Activated CD8-positive, alpha-beta memory T cell treated with anti-CD3 and anti-CD28 coated beads for 48 hours (primary cell): ENCODE measurements around the gene LAMC2.
"Not testable (repeated sequence)": the region's sequence is repeated elsewhere in the genome, so short reads cannot be mapped to it uniquely, and the experiment has no call there.

Experiments used
- DNase-seq, 3 experiments: peaks; one replicate each; pipeline ENCODE4 v3.0.0-alpha.2; 2020; ENCODE audit warnings: low read depth in 2 of 3, low spot score in 2 of 3

LAMC2 gene

GRCh38 chr1:183236158-183236725, 50.2 kb downstream of the LAMC2 start:
- no peak for DNase-seq

GRCh38 chr1:183237046-183237445, 51.0 kb downstream of the LAMC2 start:
- DNase-seq, result no peak

- DNase-seq, result no peak
These were observed 52.0 kb downstream of the LAMC2 start for GRCh38 chr1:183238071-183238470.

- DNase-seq, result no peak
These were observed 53.2 kb downstream of the LAMC2 start for GRCh38 chr1:183239220-183239742.

GRCh38 chr1:183239793-183240525, 53.9 kb downstream of the LAMC2 start:
- no peak for DNase-seq

DNA sequence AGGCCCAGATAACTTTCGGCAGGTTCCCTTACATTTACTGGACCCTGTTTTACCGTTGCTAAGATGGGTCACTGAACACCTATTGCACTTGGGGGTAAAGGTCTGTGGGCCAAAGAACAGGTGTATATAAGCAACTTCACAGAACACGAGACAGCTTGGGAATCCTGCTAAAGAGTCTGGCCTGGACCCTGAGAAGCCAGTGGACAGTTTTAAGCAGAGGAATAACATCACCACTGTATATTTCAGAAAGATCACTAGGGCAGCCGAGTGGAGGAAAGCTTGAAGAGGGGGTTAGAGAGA, 54.4 kb downstream of the LAMC2 start:
- no peak for DNase-seq

DNA sequence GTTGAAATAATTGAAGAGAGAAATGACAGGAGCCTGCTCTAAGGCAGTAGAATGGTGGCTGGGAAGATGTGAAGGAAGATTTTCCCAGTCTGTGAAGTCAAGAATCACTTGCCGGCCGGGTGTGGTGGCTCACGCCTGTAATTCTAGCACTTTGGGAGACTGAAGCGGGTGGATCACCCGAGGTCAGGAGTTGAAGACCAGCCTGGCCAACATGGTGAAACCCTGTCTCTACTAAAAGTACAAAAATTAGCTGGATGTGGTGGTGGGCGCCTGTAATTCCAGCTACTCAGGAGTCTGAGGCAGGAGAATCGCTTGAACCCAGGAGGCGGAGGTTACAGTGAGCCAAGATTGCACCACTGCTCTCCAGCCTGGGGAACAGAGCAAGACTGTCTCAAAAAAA, 54.8 kb downstream of the LAMC2 start:
- not testable (repeated sequence) for DNase-seq

DNA sequence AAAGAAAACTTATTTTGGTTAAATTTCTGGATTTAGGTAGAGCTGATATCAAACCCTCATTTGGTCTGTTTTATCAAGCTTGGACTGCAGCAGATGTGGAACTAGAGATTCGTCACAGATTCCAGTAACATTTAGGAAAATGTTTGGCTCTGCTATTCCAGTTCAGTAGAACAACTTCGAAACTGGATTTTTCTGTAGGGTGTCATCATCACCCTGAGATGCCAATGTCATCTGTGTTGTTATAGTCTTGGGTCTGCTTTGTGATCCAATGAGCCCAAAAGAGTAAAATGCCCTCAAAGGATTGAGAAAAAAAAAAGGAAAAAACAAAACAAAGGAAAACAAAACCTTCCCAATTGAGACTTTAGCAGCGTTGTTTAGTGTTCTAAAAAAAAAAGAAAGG, 55.4 kb downstream of the LAMC2 start:
- no peak for DNase-seq

DNA sequence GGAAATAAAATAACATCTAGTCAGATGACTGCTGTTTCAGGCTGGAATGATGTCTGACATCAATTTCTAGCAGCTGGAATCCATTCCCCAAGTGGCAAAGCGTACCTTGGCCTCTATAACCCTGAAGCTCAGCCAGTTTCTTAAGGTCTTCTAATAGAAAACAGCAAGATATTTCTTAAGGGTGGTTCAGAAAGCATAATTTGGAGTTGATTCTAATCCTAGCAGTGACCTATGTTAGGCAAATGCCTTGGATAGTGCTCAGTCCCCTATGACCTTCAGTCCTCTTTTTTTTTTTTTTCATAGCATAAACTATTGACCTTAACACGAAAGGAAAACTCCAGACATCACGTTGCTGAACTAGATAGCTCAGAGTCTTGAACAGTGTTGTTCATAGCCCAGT, 56.5 kb downstream of the LAMC2 start:
- no peak for DNase-seq

DNA sequence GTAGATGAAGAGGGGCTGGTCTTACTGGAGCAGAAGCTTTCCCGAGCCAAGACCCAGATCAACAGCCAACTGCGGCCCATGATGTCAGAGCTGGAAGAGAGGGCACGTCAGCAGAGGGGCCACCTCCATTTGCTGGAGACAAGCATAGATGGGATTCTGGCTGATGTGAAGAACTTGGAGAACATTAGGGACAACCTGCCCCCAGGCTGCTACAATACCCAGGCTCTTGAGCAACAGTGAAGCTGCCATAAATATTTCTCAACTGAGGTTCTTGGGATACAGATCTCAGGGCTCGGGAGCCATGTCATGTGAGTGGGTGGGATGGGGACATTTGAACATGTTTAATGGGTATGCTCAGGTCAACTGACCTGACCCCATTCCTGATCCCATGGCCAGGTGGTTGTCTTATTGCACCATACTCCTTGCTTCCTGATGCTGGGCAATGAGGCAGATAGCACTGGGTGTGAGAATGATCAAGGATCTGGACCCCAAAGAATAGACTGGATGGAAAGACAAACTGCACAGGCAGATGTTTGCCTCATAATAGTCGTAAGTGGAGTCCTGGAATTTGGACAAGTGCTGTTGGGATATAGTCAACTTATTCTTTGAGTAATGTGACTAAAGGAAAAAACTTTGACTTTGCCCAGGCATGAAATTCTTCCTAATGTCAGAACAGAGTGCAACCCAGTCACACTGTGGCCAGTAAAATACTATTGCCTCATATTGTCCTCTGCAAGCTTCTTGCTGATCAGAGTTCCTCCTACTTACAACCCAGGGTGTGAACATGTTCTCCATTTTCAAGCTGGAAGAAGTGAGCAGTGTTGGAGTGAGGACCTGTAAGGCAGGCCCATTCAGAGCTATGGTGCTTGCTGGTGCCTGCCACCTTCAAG, 57.3 kb downstream of the LAMC2 start:
- DNase-seq, result no peak

DNA sequence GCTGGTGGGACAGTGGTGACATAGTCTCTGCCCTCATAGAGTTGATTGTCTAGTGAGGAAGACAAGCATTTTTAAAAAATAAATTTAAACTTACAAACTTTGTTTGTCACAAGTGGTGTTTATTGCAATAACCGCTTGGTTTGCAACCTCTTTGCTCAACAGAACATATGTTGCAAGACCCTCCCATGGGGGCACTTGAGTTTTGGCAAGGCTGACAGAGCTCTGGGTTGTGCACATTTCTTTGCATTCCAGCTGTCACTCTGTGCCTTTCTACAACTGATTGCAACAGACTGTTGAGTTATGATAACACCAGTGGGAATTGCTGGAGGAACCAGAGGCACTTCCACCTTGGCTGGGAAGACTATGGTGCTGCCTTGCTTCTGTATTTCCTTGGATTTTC, 58.4 kb downstream of the LAMC2 start:
- no peak for DNase-seq

GRCh38 chr1:183245357-183245756, 59.3 kb downstream of the LAMC2 start:
- DNase-seq, result no peak

- no peak for DNase-seq
These were observed 60.4 kb downstream of the LAMC2 start for GRCh38 chr1:183246436-183246835.

DNA sequence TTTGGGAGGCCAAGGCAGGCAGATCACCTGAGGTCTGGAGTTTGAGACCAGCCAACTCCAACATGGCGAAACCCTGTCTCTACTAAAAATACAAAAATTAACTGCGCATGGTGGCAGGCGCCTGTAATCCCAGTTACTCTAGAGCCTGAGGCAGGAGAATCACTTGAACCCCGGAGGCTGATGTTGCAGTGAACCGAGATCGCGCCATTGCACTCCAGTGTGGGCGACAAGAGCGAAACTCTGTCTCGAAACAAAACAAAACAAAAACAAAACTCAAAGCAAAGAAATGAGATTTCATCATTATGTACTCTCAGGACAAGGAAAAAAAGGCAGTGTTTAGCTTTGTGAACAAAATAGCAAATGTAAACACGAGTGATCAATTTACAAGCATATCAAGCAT, 61.0 kb downstream of the LAMC2 start:
- DNase-seq, result no peak

- no peak for DNase-seq
These were observed 61.4 kb downstream of the LAMC2 start for GRCh38 chr1:183247484-183247883.

GRCh38 chr1:183247931-183248330, 61.9 kb downstream of the LAMC2 start:
- no peak for DNase-seq

- no peak for DNase-seq
These were observed 63.1 kb downstream of the LAMC2 start for GRCh38 chr1:183248989-183249691.

GRCh38 chr1:183249941-183250452, 63.9 kb downstream of the LAMC2 start:
- no peak for DNase-seq

DNA sequence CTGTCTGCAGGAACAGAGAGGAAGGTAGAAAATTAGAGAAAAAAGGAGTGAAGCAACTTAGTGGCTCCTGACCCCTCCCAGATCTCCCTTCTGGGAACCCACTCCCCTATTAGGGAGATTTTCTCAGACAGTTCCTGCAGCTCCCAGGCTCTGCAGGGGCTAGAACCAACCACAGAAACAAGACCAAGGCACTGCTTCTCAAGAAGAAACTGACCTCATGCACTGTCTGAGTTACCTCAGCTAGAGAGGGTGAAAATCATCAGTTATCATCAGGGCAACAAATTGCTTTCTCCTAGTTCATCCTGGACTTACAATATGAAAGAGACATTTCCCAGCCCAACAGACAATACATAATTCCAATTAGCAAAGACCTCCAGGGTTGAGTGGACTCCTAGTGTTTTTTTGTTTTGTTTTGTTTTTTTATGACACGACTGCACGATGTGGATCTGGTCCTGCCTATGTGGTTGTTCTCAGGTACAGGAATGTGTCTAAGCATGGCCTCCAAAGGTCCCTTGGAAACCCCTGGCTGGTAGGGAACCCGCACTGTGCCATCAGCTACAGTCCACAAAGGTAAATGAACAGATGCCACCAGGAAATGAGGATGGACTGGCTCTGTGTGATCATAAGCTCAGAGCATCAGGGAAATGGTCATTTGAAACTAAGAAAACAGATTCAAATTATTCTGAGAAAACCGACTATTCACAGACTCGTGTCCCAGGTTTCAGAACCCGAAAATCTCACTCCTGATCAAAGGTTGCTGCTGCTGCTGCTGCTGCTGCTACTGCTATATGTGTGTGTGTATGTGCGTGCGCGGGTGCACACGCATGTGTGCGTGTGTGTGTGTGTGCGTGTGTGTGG, 65.3 kb downstream of the LAMC2 start:
- DNase-seq, result no peak

- no peak for DNase-seq
These were observed 65.9 kb downstream of the LAMC2 start for GRCh38 chr1:183251959-183252450.
